Smooth muscle cell of the brain vasculature (primary cell): ENCODE data around the gene FTCD.
"Not testable (repeated sequence)": the region's sequence is repeated elsewhere in the genome, so short reads cannot be mapped to it uniquely, and the experiment has no call there.

Source experiments
- DNase-seq: peaks from one replicate; pipeline ENCODE4 v3.0.0-alpha.2; 2012; ENCODE audit warnings: low read depth, low spot score

Gene FTCD

DNA sequence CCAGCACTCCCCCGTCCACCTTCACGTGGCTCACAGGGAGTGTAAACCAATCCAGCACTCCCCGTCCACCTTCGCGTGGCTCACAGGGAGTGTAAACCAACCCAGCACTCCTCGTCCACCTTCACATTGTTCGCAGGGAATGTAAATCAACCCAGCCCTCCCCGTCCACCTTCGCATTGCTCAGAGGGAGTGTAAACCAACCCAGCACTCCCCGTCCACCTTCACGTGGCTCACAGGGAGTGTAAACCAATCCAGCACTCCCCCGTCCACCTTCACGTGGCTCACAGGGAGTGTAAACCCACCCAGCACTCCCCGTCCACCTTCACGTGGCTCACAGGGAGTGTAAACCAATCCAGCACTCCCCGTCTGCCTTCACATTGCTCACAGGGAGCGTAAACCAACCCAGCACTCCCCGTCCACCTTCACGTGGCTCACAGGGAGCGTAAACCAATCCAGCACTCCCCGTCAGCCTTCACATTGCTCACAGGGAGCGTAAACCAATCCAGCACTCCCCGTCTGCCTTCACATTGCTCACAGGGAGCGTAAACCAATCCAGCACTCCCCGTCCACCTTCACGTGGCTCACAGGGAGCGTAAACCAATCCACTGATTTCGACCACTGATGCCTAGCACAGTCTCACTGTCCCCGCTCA, 14.9 kb downstream of the FTCD start:
- not testable (repeated sequence) for DNase-seq

GRCh38 chr21:46139686-46140085, 15.7 kb downstream of the FTCD start:
- no peak for DNase-seq

GRCh38 chr21:46138383-46138970, 16.9 kb downstream of the FTCD start:
- DNase-seq: no peak

DNA sequence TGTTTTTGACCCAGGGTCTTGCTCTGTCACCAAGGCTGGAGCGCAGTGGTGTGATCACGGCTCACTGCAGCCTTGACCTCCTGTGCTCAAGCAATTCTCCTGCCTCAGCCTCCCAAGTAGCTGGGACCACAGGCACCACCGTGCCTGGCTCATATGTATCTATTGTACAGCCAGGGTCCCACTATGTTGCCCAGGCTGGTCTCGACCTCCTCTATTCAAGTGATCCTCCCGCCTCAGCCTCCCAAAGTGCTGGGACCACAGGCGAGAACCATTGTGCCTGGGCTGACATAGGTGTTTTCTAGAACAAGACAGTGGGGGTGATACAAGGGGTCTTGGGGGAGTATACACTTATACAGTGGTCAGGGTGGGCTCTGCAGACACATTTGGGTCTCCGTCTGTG, 17.5 kb downstream of the FTCD start:
- no peak for DNase-seq

- no peak for DNase-seq
Measured at GRCh38 chr21:46136739-46137349, 18.5 kb downstream of the FTCD start.

DNA sequence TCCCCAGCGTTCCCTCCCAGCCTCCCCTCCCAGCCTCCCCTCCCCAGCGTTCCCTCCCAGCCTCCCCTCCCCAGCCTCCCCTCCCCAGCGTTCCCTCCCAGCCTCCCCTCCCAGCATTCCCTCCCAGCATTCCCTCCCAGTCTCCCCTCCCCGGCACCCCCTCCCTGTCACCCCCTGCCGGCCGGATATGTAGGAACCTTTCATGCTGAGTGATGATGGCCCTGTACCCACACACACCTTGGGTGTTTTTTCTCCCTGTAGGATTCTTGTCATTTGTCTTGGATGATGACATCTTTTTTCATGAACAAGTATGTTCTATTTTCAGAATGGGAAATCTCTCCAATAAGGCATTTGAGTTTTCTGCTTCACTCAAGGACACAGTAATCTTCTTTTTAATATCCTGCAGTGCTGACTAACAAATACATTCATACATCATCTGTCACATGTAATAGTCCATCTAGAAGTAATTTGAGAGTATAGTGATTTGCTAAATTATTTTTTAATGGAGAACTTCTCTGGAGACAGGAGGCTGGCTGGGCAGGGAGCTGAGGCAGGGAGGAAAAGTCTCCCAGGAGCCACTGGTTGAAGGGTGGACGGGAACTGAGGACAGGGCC, 19.5 kb downstream of the FTCD start:
- DNase-seq: no peak

DNA sequence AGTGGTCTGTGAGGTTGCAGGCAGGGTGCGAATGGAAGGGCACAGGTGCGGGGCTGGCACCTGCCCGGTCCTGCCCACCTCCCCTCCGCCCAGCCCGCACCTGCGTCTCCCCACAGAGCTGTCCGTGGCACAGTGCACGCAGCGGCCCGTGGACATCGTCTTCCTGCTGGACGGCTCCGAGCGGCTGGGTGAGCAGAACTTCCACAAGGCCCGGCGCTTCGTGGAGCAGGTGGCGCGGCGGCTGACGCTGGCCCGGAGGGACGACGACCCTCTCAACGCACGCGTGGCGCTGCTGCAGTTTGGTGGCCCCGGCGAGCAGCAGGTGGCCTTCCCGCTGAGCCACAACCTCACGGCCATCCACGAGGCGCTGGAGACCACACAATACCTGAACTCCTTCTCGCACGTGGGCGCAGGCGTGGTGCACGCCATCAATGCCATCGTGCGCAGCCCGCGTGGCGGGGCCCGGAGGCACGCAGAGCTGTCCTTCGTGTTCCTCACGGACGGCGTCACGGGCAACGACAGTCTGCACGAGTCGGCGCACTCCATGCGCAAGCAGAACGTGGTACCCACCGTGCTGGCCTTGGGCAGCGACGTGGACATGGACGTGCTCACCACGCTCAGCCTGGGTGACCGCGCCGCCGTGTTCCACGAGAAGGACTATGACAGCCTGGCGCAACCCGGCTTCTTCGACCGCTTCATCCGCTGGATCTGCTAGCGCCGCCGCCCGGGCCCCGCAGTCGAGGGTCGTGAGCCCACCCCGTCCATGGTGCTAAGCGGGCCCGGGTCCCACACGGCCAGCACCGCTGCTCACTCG, 23.3 kb downstream of the FTCD start:
- DNase-seq: no peak

DNA sequence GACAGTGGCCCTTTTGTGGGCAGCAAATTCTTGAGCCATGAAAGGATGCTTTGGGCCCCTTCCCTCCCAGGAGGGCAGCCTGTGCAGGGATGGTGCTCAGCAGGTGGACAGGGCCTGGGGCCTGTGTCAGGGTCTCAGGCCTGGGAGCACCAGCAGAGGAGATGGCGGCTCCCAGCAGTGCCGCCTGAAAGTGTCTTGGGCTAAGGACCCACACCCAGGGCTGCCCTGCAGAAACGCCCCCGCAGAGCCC, 23.9 kb downstream of the FTCD start:
- DNase-seq: no peak

DNA sequence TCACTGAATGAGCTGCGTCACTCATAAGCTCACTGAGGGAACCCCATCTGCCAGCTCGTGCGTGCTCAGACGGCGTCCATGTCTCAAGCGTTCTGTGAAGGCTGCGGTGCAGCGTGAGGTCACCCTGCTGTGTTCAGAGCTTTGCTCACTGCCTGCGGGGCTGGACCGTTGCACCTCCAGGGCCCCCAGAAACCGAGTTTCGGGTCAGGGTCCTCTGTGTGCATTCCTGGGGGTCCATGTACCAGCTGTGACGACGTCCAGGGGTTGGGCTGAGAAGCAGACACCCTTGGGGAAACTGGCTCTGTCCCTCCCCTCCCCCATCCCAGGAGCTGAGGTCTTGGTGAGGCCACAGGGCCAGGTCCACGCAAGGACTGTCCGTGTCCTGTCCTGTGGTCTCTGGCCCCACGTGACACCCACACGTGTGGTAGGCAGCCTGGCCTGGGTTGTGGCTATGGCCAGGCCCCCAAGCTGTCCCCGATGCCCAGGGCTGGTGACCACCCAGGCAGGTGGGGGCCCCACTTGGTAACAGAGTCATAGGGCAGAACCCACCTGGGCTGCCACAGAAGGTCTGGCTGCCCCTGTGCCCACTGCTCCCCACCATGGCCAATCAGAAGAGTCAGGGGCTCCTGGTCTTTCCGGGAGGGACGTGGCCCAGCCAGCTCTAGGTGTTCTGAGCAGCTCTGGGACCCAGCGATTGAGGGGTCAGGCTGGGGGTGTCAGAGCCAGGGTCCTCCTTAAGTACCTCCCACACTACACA, 24.4 kb downstream of the FTCD start:
- no peak for DNase-seq

GRCh38 chr21:46129846-46130651, 25.3 kb downstream of the FTCD start:
- DNase-seq: no peak

- DNase-seq: no peak
Measured at GRCh38 chr21:46128933-46129571, 26.3 kb downstream of the FTCD start.

- DNase-seq: no peak
Measured at GRCh38 chr21:46128106-46128932, 27.1 kb downstream of the FTCD start.

DNA sequence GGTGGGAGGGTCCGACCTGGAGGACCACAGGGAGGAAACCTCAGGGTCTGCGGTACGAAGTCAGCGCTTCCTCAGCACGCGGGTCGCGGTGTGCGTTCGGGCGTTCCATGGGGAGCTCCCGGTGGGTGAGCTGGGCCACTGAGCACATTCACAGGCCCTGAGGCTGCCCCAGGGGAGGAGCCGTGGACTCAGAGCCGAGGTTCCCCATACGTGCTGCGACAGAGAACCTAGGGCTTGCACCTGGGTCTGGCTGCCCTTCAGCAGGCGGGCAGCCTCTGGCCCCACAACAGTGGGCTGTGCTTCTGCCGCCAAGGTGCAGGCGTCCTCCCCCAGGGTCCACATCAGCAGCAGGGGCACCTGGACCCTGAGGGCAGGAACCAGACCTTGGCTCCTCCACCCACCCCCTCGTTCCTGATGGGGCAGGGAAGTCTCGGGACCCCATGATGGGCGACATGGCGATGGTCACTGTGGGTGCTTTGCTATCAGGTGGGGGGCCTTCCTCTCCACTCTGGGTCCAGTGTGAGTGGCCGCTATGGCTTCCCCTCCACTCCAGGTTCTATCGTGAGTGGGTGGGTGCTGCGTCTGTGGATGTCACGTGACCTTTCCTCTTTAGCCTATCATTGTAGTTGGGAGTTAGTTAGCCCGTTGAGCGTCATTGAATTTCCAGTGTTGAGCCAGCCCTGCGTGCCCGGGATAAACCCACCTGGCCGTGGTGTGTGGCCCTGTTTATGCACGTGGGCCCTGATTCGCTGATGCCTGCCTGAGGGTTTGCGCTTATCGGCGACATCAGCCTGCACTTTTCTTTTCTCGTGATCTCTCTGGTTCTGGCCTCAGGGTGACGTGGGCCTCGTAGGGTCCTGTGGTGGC, 27.9 kb downstream of the FTCD start:
- DNase-seq: no peak

GRCh38 chr21:46126309-46127238, 28.8 kb downstream of the FTCD start:
- no peak for DNase-seq

DNA sequence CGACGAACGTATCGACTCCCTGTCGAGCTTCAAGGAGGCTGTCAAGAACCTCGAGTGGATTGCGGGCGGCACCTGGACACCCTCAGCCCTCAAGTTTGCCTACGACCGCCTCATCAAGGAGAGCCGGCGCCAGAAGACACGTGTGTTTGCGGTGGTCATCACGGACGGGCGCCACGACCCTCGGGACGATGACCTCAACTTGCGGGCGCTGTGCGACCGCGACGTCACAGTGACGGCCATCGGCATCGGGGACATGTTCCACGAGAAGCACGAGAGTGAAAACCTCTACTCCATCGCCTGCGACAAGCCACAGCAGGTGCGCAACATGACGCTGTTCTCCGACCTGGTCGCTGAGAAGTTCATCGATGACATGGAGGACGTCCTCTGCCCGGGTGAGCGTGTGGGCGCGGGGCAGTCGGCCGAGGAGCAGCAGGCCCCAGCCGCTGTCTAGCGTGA, 29.5 kb downstream of the FTCD start:
- DNase-seq: no peak

DNA sequence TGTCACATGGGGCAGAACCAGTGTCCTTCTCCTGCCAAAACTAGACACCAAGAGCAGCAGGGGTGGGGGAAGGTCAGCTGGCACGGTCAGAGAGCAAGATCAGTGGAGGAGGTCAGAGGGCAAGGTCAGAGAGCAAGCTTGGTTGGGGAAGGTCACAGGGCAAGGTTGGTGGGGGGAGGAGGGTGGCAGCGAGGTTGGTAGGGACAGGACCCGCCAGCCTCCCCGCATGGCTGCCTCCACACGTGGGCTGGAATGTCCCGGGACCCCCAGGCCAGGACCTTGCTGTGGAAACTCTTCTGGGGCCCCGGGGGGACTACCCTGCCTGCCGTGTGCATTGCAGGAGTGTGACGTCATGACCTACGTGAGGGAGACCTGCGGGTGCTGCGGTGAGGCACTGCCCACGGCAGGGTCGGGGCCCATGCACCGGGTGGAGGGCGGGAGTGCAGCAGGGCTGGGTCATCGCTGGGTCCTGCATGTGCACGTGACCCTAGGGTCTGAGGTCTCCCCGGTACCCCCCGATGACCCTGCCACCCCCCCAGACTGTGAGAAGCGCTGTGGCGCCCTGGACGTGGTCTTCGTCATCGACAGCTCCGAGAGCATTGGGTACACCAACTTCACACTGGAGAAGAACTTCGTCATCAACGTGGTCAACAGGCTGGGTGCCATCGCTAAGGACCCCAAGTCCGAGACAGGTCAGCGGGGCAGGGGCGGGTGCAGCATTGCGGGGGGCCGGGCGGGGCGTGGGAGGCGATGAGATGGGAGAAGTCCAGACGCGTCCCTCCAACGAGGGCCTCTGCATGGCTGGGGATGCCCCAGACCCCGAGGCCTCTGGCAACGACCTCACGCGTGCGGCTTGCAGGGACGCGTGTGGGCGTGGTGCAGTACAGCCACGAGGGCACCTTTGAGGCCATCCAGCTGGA, 30.2 kb downstream of the FTCD start:
- DNase-seq: no peak
